Measurements from ENCODE around the gene SLC5A9.
A peak's percentile ranks its signal among the peaks of the same experiment; 100 is the strongest.
"Not testable (repeated sequence)": the region's sequence is repeated elsewhere in the genome, so short reads cannot be mapped to it uniquely, and the experiment has no call there.

The SLC5A9 gene

GRCh38 chr1:48249868-48250267 is 27.4 kb downstream of the SLC5A9 start:
- no peak for ATAC-seq

DNA sequence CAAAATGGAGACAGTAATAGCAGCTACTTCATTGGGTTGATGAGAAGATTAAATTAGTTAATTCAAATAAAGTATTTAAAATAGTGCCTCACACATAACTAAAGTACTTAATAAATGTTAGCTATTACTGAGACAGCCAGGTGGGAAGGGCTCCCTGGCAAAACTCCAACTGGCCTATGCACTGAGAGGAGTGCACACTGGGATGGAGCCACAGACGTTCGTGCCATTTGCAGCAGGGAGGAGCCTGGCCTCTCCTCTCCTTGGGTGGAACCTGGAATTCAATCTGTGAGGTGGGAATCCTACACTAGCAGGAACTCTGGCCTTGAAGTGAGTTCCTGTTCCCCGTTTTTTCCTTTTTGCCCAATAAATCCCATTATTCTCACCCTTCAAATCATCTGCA is 28.1 kb downstream of the SLC5A9 start:
- DNase-seq, result no peak
- Mint-ChIP-seq H3K27me3 (peaks cover 17% of the 10 kb centered on the region), H3K9me3 (no peaks in the 10 kb centered on the region)

More at GRCh38 chr1:48249868-48250267, 27.4 kb downstream of the SLC5A9 start:
- no peaks in the 10 kb centered on the region for H3K4me1 Mint-ChIP-seq
- peaks cover 17% of the 10 kb centered on the region for H3K27me3 Mint-ChIP-seq
- no peaks in the 10 kb centered on the region for H3K9me3 Mint-ChIP-seq
- DNase-seq, result no peak
- no peak overlapping the region for H3K27ac Mint-ChIP-seq
- no peak overlapping the region for H3K4me3 Mint-ChIP-seq

DNA sequence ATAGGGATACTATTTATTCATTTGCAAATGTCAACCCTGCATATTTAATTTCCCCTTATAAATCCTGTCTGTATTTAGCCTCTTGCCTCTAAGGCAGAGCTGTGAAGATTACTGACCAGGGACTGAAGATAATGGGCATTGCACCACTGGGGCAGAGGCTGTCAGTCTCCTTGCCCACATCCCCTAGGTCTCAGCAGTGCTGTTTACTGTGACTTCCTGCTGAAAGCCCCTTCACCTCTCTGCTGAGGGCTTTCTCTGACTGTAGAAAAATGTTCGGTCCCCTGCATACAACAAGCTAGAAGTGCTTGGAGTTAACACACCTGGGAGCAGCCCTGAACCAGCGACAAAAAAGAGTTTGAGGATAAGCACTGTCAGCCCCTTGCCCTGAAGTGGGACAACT is 28.8 kb downstream of the SLC5A9 start:
- no peak overlapping the region for H3K27ac Mint-ChIP-seq
- ATAC-seq, result peak; percentile 63

More for the DNA sequence above, 28.1 kb downstream of the SLC5A9 start:
- H3K27ac Mint-ChIP-seq, result no peak overlapping the region
- no peak overlapping the region for H3K4me3 Mint-ChIP-seq
- no peaks in the 10 kb centered on the region for H3K4me1 Mint-ChIP-seq
- no peak for ATAC-seq

GRCh38 chr1:48251821-48252220 is 29.3 kb downstream of the SLC5A9 start:
- Mint-ChIP-seq H3K4me3 (no peak overlapping the region), H3K9me3 (no peaks in the 10 kb centered on the region), H3K27me3 (peaks cover 17% of the 10 kb centered on the region), H3K27ac (no peak overlapping the region), H3K4me1 (no peaks in the 10 kb centered on the region)
- DNase-seq (no peak), ATAC-seq (no peak)

More for the DNA sequence above, 28.8 kb downstream of the SLC5A9 start:
- Mint-ChIP-seq H3K4me3 (no peak overlapping the region), H3K27me3 (peaks cover 17% of the 10 kb centered on the region), H3K9me3 (no peaks in the 10 kb centered on the region), H3K4me1 (no peaks in the 10 kb centered on the region)
- no peak for DNase-seq

DNA sequence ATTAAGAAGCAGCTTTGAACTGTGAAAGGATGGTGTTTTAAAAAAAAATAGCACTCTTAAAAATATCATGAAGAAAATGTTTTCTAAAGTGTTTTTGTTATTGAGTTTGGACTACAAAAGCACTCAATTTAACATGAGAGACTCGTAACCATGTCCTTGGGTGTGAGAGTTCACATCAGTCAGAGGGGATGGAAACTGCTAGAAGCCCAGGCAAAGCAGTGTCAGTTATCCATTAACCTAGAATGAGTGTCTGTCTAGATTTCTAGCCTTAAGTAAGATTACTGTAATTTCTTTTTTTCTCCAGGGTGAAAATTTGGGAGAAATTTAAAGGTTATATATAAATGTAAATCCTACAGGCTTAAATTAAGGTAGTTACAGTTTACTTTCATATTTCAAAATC is 31.7 kb downstream of the SLC5A9 start:
- H3K27me3 Mint-ChIP-seq, result no peaks in the 10 kb centered on the region
- no peaks in the 10 kb centered on the region for H3K9me3 Mint-ChIP-seq
- no peaks in the 10 kb centered on the region for H3K4me1 Mint-ChIP-seq
- no peak for ATAC-seq
- H3K27ac Mint-ChIP-seq, result no peak overlapping the region
- no peak for DNase-seq
- no peak overlapping the region for H3K4me3 Mint-ChIP-seq

- no peaks in the 10 kb centered on the region for H3K4me1 Mint-ChIP-seq
- no peaks in the 10 kb centered on the region for H3K9me3 Mint-ChIP-seq
These were observed 35.6 kb downstream of the SLC5A9 start for GRCh38 chr1:48258106-48258505.

GRCh38 chr1:48261881-48262400 is 39.4 kb downstream of the SLC5A9 start:
- Mint-ChIP-seq H3K27me3 (no peaks in the 10 kb centered on the region), H3K9me3 (no peaks in the 10 kb centered on the region), H3K4me1 (no peaks in the 10 kb centered on the region), H3K4me3 (no peak overlapping the region), H3K27ac (no peak overlapping the region)
- no peak for ATAC-seq
- DNase-seq, result no peak

More at GRCh38 chr1:48258106-48258505, 35.6 kb downstream of the SLC5A9 start:
- no peak overlapping the region for H3K4me3 Mint-ChIP-seq
- no peak for DNase-seq
- no peaks in the 10 kb centered on the region for H3K27me3 Mint-ChIP-seq
- H3K27ac Mint-ChIP-seq, result no peak overlapping the region
- ATAC-seq, result no peak

DNA sequence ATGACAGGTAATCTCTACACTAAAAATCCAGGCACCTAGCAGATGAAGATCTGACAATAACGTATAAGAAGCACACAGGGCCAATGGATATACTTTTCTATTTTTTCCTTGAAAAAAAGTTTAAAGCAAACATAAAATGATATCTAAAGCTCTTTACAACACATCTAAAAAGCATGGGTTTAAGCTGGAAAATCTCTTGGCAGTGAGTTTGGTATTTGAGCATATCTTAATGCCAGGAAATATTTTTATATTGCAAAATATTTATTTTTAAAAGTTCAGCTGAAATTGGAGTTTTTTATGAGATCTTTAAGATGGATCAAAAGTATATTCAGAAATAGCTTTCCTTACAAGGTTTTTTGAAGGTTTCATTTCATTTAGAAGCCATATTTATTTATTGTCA is 40.5 kb downstream of the SLC5A9 start:
- DNase-seq (no peak), ATAC-seq (no peak)
- H3K27ac Mint-ChIP-seq, result no peak overlapping the region
- H3K4me3 Mint-ChIP-seq, result no peak overlapping the region
- no peaks in the 10 kb centered on the region for H3K9me3 Mint-ChIP-seq
- H3K4me1 Mint-ChIP-seq, result no peaks in the 10 kb centered on the region
- H3K27me3 Mint-ChIP-seq, result no peaks in the 10 kb centered on the region

GRCh38 chr1:48266576-48266975 is 44.1 kb downstream of the SLC5A9 start:
- ATAC-seq, result no peak
- H3K4me1 Mint-ChIP-seq, result no peaks in the 10 kb centered on the region

DNA sequence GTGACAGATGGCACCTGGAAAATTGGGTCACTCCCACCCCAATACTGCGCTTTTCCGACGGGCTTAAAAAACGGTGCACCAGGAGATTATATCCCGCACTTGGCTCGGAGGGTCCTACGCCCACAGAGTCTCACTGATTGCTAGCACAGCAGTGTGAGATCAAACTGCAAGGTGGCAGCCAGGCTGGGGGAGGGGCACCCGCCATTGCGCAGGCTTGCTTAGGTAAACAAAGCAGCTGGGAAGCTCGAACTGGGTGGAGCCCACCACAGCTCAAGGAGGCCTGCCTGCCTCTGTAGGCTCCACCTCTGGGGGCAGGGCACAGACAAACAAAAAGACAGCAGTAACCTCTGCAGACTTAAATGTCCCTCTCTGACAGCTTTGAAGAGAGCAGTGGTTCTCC is 54.9 kb downstream of the SLC5A9 start:
- ATAC-seq, DNase-seq, H3K27me3 Mint-ChIP-seq: not testable (repeated sequence)

More at GRCh38 chr1:48266576-48266975, 44.1 kb downstream of the SLC5A9 start:
- no peak overlapping the region for H3K4me3 Mint-ChIP-seq
- H3K9me3 Mint-ChIP-seq, result no peaks in the 10 kb centered on the region
- no peaks in the 10 kb centered on the region for H3K27me3 Mint-ChIP-seq
- no peak overlapping the region for H3K27ac Mint-ChIP-seq
- DNase-seq, result no peak

DNA sequence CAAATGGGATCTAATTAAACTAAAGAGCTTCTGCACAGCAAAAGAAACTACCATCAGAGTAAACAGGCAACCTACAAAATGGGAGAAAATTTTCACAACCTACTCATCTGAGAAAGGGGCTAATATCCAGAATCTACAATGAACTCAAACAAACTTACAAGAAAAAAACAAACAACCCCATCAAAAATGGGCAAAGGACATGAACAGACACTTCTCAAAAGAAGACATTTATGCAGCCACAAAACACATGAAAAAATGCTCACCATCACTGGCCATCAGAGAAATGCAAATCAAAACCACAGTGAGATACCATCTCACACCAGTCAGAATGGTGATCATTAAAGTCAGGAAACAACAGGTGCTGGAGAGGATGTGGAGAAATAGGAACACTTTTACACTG is 59.8 kb downstream of the SLC5A9 start:
- DNase-seq, ATAC-seq, H3K4me3 Mint-ChIP-seq, H3K27ac Mint-ChIP-seq, H3K4me1 Mint-ChIP-seq: not testable (repeated sequence)
- Mint-ChIP-seq H3K27me3 (peaks cover 20% of the 10 kb centered on the region), H3K9me3 (peaks cover 12 to 16% of the 10 kb centered on the region in 2 donors)

More for the DNA sequence above, 54.9 kb downstream of the SLC5A9 start:
- not testable (repeated sequence) for H3K27ac Mint-ChIP-seq, H3K4me1 Mint-ChIP-seq, H3K4me3 Mint-ChIP-seq
- H3K9me3 Mint-ChIP-seq, result peaks cover 14 to 24% of the 10 kb centered on the region in 2 donors

DNA sequence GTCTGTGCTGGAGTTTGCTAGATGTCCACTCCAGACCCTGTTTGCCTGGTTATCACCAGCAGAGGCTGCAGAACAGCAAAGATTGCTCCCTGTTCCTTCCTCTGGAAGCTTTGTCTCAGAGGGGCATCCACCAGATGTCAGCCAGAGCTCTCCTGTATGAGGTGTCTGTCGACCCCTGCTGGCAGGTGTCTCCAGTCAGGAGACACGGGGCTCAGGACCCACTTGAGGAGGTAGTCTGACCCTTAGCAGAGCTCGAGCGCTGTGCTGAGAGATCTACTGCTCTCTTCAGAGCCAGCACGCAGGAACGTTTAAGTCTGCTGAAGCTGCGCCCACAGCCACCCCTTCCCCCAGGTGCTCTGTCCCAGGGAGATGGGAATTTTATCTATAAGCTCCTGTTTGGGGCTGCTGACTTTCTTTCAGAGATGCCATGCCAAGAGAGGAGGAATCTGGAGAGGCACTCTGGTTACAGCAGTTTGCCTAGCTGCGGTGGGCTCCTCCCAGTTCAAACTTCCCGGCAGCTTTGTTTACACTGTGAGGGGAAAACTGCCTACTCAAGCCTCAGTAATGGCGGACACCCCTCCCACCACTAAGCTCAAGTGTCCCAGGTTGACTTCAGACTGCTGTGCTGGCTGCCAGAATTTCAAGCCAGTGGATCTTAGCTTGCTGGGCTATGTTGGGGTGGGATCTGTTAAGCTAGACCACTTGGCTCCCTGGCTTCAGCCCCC is 62.3 kb downstream of the SLC5A9 start:
- not testable (repeated sequence) for H3K4me3 Mint-ChIP-seq, H3K27ac Mint-ChIP-seq, H3K4me1 Mint-ChIP-seq, DNase-seq, ATAC-seq
- Mint-ChIP-seq H3K9me3 (peaks cover 0 to 11% of the 10 kb centered on the region in 2 donors), H3K27me3 (peaks cover 20% of the 10 kb centered on the region)

DNA sequence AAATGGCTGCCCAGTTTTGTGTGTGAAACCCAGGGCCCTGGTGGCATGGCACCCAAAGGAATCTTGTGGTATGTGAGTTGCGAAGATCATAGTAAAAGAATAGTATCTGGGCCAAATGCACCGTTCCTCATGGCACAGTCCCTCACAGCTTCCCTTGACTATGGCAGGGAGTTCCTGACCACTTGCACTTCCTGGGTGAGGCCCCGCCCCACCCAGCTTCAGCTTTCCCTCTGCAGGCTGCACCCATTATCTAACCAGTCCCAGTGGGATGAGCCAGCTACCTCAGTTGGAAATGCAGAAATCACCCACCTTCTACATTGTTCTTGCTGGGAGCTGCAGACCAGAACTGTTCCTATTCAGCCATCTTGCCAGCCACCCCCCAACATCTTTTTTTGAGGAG is 63.0 kb downstream of the SLC5A9 start:
- ATAC-seq, result no peak
- DNase-seq, result no peak
- H3K4me1 Mint-ChIP-seq, result no peaks in the 10 kb centered on the region
- H3K27ac Mint-ChIP-seq, result no peak overlapping the region
- H3K27me3 Mint-ChIP-seq, result peaks cover 20% of the 10 kb centered on the region
- H3K4me3 Mint-ChIP-seq, result no peak overlapping the region
- peaks cover 0 to 11% of the 10 kb centered on the region in 2 donors for H3K9me3 Mint-ChIP-seq

GRCh38 chr1:48291421-48291820 is 68.9 kb downstream of the SLC5A9 start:
- ATAC-seq, result no peak
- DNase-seq, result no peak
- peaks cover 10% of the 10 kb centered on the region for H3K27me3 Mint-ChIP-seq

DNA sequence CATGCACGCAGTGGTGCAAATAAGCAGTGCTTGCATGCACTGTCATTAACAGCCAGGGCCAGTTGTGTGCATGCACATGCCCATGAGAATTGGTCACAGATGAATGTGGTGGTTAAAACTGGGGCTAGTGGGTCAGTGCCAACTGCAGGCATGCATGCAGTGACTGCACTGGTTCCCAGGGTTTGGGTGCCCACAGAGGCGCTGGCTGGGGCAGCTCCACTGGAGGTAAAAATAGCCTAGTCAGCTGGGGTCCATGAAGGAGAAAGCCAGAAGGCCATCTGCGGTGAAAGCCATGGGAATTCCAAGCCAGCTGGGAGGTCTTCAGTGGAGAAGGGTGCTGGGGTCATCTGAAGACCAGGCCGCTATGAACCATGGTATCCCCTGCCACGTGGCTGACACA is 70.2 kb downstream of the SLC5A9 start:
- peaks cover 10% of the 10 kb centered on the region for H3K27me3 Mint-ChIP-seq
- H3K27ac Mint-ChIP-seq, result no peak overlapping the region
- no peak for ATAC-seq
- DNase-seq, result no peak
- H3K9me3 Mint-ChIP-seq, result peaks cover 0 to 5% of the 10 kb centered on the region in 2 donors
- no peak overlapping the region for H3K4me3 Mint-ChIP-seq
- no peaks in the 10 kb centered on the region for H3K4me1 Mint-ChIP-seq

More at GRCh38 chr1:48291421-48291820, 68.9 kb downstream of the SLC5A9 start:
- no peak overlapping the region for H3K27ac Mint-ChIP-seq
- H3K9me3 Mint-ChIP-seq, result peaks cover 0 to 5% of the 10 kb centered on the region in 2 donors
- no peaks in the 10 kb centered on the region for H3K4me1 Mint-ChIP-seq
- H3K4me3 Mint-ChIP-seq, result no peak overlapping the region

DNA sequence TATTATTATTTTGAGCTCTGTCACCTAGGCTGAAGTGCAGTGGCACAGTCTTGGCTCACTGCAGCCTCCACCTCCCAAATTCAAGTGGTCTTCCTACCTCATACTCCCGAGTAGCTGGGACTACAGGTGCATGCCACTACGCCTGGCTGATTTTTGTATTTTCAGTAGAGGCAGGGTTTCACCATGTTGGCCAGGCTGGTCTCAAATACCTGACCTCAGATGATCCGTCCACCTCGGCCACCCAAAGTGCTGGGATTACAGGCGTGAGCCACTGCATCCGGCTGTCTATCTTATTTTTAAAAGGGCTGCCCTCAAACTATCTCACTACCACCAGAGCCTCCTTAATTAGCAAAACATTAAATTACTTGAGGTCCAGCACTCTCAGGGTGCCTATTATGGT is 71.6 kb downstream of the SLC5A9 start:
- ATAC-seq, DNase-seq, H3K4me3 Mint-ChIP-seq, H3K4me1 Mint-ChIP-seq, H3K9me3 Mint-ChIP-seq, H3K27me3 Mint-ChIP-seq: not testable (repeated sequence)
- peak overlapping the region in 1 of 2 donors; percentile 63 for H3K27ac Mint-ChIP-seq
